Endometrial microvascular endothelial cells (primary cell): ENCODE results near the gene EFNA3. TPM values are rescaled to one million over a fixed set of nuclear protein-coding genes. Genes with fewer than 3 reads are reported as not detected.
"Not testable (repeated sequence)": the region's sequence is repeated elsewhere in the genome, so short reads cannot be mapped to it uniquely, and the experiment has no call there.

Experiments used
- in situ Hi-C: cut with HindIII; loops from 2 replicates; pipeline ENCODE4 v1.10.0; 2017; ENCODE audit warnings: low sequenced_read_pairs, low pct_unique_long_range_greater_than_20kb; ENCODE audit errors: inconsistent ontology term
- total RNA-seq: library from RNA; depleted of rRNA; stranded (reverse); fragments of >200 nt; gene quantifications from one replicate; pipeline ENCODE4 v1.2.3, GENCODE V29; 2015; ENCODE audit errors: inconsistent ontology term

The EFNA3 gene
- total RNA-seq, 1 donor from 2014 or later = 2.0 TPM

DNA sequence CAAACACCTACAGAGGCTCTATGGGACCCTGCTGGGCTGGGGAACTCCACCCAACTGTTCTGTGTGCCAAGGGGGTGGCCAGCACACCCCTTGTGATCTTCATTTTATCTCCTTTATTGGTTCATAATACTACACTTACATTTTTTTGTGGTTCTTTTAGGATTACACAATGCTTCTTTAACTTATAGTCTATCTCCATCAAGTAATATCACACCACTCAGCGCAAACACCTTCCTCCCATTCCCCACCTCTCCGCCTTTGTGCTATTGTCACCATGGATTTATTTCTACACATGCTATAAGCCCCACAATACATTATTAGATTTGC is 15.9 kb downstream of the EFNA3 start:
- in situ Hi-C loops = no loop called here

DNA sequence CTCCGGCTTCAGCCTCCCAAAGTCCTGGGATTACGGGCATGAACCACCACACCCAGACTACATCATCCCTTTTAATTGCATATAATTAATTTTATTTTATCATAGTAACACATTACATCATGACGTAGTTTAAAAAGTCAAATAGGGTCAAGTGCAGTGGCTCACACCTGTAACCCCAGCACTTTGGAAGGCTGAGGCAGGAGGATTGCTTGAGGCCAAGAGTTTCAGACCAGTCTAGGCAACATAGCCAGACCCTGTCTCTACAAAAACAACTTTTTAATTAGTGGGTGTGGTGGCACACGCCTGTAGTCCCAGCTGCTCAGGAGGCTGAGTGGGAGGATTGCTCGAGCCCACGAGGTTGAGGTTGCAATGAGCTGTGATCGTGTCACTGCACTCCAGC is 20.7 kb downstream of the EFNA3 start:
- in situ Hi-C loops = no loop called here

DNA sequence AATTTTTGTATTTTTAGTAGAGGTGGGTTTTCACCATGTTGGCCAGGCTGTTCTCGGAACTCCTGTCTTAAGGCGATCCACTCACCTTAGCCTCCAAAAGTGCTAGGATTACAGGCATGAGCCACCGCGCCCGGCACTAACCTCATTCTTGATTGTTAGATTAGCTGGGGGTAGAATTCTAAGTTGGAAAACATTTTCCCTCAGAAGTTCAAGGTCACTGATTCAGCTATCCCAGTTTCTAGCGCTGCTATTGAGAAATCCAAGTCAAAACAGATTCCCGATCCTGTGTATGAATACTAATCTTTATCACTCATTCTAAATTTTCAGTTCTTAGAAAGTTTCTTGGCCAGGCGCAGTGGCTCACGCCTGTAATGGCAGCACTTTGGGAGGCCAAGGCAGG is 24.7 kb downstream of the EFNA3 start:
- in situ Hi-C loops = no loop called here

DNA sequence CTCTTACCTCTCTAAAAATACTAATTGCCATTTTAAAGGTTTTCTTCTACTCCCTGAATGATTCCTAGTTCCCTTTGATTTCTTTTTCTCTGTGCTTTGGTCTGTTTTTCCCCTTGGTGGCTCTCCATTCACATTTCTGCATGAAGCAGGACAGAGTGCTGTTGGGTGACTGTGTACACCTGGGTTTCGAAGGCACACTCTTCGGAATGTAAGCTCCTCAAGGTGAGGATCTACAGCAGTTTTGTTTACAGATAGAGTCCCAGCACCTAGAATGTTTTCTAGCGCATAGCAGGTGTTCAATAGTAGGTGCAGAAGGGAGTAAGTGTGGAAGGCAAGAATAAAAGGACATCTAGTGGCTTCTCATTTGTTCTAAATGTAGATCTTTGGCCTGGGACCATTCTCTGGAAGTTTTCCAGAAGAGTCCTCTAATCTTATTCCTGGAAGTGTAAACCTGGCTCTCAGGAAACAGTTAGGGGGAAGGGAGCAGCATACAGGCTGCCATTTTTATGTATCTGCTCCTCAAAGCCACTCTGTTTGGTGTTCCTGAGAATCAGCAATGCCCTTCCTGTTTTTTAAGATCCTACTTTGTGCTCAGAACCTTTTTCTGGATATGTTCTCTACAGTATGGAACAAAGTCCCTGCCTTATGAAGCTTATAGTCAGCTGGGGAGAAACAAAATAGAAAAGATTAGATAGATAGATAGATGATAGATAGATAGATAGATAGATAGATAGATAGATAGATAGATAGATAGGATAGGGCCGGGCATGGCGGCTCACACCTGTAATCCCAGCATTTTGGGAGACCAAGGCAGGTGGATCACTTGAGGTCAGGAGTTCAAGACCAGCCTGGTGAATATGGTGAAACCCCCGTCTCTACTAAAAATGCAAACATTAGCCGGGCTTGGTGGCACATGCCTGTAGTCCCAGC is 26.2 kb downstream of the EFNA3 start:
- in situ Hi-C loops = no loop called here

DNA sequence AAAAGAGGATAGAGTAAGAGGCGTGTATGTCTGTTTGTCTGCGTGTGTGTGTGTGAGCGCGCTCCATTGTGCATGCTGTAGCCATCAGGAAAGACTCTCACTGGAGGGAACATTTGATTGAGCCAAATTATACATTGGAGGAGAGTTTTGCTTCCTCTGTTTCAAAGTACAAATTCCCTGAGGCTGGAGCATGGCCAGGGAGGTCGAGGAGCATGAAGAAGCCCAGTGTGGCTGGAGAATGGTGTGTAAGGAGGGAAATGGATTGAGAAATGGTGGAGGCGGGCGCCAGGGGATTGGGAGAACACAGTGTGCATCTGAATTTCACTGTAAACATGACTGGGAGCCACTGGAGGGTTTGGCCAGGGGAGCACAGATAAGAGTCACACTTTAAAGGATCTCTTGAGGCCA is 27.0 kb downstream of the EFNA3 start:
- in situ Hi-C loops = no loop called here

DNA sequence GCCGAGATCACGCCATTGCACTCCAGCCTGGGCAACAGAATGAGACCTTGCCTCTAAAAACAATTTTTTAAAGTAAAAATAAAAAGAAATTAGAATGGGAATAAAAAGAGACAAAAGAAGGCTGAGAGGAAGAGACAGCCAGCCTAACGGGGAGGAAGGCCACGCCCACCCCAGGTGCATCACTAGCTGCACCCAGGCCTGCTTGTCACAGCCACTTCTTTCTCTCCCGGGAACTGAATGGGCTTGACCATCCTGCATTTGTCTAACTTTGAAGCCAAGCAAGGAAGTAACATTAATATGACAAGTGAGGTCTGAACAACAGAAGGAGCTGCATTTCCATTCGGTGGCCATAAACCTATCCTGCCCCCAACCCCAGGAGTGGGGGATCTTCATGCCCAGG is 28.2 kb downstream of the EFNA3 start:
- in situ Hi-C loops = no loop called here

DNA sequence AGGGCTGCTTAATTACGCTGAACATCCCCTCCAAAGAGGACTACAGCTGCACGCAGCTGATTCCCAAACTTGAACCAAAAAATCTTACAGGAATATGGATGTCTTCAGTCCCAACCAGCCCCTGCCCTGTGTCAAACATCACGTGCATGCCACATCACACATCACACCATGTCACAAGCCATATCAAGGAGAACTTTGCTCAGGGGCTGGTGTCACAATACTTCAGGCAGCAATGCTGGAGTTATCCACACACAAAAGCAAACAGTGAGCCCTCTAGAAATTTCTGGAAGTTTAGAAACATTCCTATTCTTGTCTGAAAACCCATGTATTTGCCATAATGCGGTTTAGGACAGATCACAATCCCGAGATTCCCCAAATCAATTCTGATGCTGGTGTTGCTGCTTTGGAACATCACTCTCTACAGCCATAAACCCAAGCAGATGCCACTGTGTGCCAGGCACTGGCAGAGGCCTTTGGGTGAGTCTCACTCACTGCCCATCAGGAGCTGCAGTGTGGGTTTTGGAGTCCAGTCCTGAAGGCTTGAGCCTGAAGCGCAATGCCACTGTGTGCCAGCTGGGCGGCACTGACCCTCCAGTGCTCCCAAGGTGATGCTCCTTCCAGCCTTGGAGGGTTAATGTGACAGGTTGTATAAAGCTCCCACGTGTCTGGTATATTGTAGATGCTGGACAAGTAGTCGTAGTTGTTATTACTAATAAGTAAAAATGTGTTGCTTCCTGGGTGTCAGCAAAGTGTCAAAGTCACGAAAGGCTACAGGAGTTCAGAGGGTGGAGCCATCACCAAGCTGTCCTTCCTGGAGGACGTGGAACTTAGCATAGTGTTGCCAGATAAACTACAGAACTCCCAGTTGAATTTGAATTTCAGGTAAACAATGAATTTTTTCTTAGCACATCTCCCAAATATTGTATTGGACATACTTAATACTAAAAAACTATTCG is 28.9 kb downstream of the EFNA3 start:
- in situ Hi-C loops = no loop called here

DNA sequence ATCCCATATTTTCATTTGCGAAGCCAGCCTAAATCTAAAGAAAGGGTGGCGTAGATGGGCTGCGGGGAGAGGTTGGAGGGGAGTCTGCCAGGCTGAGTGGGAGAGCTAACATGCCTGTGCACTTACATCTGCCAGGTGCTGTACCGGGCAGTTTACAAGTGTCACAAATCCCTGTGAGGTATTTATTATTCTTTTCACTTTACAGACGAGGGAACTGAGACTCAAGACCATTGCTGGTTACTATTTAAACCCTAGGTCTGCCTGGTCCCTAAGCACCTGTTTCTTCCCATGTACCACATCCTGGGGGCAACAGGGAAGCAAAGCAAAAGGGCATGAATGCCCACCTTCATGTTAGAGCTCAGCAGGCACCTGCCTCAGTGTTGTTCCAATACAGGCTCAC is 29.7 kb downstream of the EFNA3 start:
- in situ Hi-C loops = no loop called here

DNA sequence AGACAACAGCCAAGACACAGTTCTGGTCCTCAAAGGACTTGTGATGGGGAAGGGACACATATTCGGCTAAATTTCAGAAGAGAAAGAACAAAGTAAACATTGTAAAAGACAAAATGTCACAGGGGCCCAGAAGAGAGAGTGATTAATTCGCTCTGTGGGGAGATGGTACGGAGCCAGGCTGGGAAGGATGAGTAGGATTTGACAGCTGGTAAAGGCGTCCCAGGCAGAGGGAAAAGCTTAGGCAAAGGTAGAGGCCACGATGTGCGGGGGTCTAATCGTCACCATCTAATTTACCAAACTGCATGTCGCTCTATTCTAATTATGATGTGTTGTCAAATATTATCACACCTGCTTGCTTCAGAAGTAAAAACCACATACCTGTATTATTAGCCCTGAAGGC is 31.7 kb downstream of the EFNA3 start:
- in situ Hi-C loops = no loop called here

DNA sequence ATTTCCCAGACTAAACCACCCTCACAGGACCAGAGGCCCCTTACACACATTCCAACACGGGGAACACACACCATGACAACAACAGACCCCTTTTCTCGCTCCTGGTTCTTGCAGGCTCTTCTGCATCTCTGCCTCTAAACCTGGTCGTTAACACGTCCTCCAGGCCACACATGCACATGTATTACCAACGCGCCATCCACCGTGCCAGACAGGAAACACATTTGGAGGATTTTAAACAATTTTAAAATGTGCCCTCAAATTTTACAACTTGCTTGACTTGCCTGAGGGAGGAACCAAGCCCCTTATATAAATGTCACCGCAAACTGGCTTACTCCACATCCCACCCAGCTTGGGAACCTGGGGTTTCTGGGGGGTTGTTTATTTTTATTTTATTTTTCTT is 32.2 kb downstream of the EFNA3 start:
- in situ Hi-C loops = no loop called here

DNA sequence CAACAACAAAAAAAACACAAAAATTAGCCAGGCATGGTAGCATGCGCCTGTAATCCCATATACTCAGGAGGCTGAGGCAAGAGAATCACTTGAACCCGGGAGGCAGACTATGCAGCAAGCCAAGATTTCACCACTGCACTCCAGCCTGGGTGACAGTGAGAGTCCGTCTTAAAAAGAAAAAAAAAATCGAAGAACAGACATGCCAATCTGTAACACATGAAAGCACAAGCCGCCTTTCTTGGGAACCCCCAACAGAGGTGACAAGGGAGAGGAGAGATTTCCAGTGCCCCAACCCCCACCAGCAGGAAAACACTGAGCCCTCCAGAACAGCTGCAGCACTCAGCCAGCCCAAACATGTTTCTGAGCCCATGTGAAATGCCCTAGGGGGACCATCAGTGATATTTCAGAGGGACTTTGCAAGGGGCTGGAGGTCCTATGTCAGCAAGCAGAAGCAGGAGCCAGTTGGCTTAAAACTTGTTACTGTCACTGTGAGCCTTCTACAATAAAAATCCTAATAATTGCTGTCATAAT is 34.9 kb downstream of the EFNA3 start:
- in situ Hi-C loops = no loop called here

DNA sequence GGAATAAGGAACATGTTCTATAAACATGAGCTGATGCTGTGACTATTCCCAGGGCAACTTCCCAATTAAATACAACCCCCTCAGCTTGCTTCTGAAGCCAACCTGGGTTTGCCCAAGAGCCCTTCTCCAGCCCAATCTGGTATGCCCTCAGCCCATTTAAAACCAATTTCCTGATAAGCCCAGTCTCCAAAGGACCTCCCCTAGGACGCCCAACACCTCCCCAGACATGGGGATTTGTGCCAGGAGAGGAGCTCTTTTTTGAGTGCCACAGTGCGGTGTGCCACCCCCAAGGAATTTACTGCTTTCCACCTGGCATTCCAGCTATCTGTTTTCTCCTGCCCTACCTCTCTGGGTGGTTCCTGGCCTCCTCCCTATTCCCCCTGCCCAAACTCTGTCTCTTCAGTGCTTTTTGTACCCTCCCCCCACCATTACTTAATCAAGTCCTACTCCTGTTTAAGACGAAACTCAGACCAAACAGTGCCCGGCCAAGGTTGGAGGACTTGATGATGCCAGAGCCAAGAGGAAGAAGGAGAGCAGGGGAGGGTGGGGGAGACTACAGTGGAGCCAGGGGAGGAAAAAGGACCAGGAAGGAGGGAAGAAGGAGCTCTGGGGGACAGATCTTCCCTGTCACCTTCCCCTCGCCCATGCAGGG is 37.6 kb downstream of the EFNA3 start:
- in situ Hi-C loops = no loop called here

DNA sequence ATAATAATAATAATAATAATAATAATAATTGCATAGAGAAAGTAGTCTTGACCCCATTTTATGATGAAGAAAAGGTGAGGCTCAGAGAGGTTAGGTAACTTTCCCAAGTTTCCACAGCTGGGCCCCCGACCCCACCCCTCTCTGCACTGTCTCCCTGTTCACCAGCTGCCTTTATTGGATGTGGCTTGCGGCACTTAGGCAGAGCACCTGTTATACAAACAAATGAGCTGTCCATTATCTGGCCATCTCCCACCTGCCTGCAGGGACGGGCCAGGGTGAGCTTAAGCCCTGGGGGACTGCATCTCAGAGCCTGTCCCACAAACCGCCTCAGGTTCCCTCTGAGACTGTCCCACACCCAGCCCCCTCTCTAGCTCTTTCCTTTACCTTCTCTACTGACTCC is 39.0 kb downstream of the EFNA3 start:
- in situ Hi-C loops = no loop called here

DNA sequence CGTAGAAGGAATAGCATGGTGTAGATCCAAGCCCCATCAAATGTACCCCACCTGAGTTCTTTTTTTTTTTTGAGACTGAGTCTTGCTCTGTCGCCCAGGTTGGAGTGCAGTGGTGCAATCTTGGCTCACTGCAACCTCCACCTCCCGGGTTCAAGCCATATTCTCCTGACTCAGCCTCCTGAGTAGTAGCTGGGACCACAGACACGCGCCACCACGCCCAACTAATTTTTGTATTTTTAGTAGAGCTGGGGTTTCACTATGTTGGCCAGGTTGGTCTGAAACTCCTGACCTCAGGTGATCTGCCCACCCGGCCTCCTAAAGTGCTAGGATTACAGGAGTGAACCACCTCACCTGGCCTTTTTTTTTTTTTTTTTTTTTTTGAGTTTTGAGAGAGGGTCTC is 39.5 kb downstream of the EFNA3 start:
- in situ Hi-C loops = not testable (repeated sequence)

DNA sequence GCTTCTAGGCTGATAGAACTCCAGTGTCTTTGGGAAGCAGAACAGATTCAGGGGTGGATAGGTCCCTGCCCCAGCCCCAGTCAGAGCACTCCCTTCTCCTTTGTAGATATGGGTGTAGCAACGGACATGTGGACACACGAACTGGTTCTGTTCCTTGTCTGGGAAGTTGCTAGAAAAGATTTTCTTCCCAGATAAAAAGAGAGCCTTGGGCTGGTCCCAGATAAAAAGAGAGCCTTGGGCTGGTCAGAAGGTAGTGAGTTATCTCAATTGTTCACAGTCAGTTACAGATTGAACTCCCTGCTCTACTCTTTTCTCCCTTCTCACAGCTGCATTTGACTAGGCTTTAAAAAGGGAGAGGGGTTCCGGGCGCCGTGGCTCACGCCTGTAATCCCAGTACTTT is 41.6 kb downstream of the EFNA3 start:
- in situ Hi-C loops = no loop called here

DNA sequence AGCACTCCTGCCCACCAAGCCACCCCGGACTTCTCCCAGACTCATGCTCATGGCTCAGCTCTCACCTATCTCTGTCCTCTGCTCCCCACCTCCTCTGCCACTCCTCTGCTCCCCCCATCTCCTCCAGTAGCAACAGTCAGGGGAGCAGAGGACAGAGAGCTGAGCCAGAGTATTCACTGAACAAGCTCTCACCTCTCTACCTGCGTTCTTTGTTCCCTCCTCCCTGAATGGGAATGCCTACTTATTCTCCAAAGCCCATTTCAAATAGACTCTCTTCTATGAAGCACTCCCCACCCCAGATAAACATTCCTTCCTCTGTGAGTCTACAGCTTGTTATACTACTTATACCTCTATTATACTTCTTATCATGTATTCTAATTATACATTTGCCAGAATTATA is 42.6 kb downstream of the EFNA3 start:
- in situ Hi-C loops = no loop called here

DNA sequence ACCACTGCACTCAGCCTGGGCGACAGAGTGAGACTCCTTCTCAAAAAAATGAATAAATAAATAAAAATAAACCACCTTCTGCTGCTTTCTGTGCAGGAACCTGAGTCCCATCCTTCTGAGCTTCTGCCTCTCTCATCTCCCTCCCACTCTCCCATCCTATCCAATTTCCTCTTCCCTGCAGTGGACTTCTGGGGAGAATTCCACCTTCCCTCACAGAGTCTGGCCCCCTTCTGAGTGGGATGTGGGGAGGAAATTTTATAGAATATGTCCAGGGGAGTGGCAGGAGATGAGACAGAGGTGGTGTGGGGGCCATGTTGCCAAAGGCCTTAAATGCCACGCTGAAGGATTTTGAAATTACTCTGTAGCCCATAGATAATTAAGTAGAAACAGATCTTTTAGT is 43.7 kb downstream of the EFNA3 start:
- in situ Hi-C loops = no loop called here

DNA sequence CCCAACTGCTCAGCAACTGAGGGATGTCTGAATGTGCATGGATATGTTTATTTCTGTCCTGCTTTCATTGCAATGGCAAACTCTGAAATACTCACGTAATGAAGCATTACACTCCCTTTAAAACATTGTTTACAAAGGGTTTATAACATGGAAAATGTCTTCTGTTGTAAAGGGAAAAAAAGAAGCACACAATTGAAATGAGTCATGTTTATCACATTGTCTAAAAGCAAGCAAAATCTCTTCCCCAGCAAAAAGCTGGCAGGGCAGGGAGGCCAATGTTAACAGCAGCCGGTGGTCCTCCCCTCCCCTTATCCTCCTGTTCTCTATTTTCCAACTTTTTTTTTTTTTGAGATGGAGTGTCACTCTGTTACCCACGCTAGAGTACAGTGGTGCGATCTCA is 45.2 kb downstream of the EFNA3 start:
- in situ Hi-C loops = no loop called here
